Measurements from ENCODE around the gene DNAJC21.
A peak's percentile ranks its signal among the peaks of the same experiment; 100 is the strongest.

The DNAJC21 gene

GRCh38 chr5:34982823-34983222 is 53.5 kb downstream of the DNAJC21 start:
- DNase-seq (ENCODE audit: low spot score) = no peak

GRCh38 chr5:34986965-34987364 is 57.6 kb downstream of the DNAJC21 start:
- DNase-seq (ENCODE audit: low spot score) = no peak

- no peak for DNase-seq (ENCODE audit: low spot score)
Observed at GRCh38 chr5:34991486-34992238, 62.3 kb downstream of the DNAJC21 start.

GRCh38 chr5:34993951-34994350 is 64.6 kb downstream of the DNAJC21 start:
- no peak for DNase-seq (ENCODE audit: low spot score)

GRCh38 chr5:34996261-34996660 is 66.9 kb downstream of the DNAJC21 start:
- no peak for DNase-seq (ENCODE audit: low spot score)

- DNase-seq (ENCODE audit: low spot score) = no peak
Observed at GRCh38 chr5:34998058-34998789, 68.9 kb downstream of the DNAJC21 start.

GRCh38 chr5:35001842-35002241 is 72.5 kb downstream of the DNAJC21 start:
- DNase-seq (ENCODE audit: low spot score) = no peak

- DNase-seq (ENCODE audit: low spot score) = no peak
Observed at GRCh38 chr5:35002459-35002858, 73.1 kb downstream of the DNAJC21 start.

GRCh38 chr5:35003018-35003957 is 73.9 kb downstream of the DNAJC21 start:
- peak; percentile 85 for DNase-seq (ENCODE audit: low spot score)

- no peak for DNase-seq (ENCODE audit: low spot score)
Observed at GRCh38 chr5:35004200-35004599, 74.8 kb downstream of the DNAJC21 start.

- no peak for DNase-seq (ENCODE audit: low spot score)
Observed at GRCh38 chr5:35004771-35005170, 75.4 kb downstream of the DNAJC21 start.

All from GM03348 (cell line).